ENCODE data around the gene PRRC1.

PRRC1 gene

DNA sequence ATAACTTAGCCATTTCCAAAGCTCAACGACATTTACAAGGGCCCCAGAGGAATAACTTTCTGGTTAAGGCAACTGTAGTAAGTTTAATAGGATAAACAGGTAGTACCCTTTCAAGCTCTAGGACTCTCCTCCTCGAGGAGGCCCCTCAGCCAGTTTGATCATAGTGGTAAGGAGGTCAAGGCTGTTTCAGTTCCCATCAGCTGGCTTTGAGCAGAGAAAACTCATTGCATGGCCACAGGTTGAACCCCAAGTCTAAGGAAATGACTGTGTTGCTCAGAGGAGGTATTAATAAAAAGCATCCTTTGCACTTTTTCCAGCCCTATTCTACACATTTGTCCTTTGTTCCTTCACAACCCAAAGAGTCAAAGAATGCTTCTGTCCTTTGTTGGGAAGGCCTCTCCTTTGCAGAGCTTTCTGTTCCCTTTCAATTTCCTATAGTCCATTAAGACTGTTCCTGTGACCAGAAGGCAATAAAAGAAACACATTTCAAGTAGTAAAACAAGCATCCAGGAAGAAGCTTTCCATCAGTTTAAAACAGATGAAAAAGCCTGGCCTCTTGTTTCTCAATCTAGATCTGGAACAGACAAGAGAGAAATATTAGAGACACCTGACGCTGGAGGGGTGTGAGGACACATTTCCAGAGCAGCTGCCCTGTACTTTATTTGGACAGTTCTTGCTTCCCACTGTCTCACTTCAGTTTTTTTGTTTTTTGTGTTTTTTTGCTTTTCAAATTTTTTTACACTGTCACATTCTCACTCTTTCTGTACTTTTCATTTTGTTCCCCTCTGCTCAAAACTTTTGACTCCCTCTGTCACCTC, 54.1 kb downstream of the PRRC1 start:
- Mint-ChIP-seq H3K36me3 (ENCODE audit: low read depth) (peaks cover 10% of the 10 kb centered on the region), H3K4me3 (no peak overlapping the region), H3K4me1 (peaks cover 18% of the 10 kb centered on the region), H3K27me3 (ENCODE audit: low read depth) (no peaks in the 10 kb centered on the region), H3K9me3 (peaks cover 21% of the 10 kb centered on the region), H3K27ac (no peak overlapping the region)
- TF ChIP-seq, protein P1, sequence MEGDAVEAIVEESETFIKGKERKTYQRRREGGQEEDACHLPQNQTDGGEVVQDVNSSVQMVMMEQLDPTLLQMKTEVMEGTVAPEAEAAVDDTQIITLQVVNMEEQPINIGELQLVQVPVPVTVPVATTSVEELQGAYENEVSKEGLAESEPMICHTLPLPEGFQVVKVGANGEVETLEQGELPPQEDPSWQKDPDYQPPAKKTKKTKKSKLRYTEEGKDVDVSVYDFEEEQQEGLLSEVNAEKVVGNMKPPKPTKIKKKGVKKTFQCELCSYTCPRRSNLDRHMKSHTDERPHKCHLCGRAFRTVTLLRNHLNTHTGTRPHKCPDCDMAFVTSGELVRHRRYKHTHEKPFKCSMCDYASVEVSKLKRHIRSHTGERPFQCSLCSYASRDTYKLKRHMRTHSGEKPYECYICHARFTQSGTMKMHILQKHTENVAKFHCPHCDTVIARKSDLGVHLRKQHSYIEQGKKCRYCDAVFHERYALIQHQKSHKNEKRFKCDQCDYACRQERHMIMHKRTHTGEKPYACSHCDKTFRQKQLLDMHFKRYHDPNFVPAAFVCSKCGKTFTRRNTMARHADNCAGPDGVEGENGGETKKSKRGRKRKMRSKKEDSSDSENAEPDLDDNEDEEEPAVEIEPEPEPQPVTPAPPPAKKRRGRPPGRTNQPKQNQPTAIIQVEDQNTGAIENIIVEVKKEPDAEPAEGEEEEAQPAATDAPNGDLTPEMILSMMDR (IDR thresholded peaks at IDR 0.05; ENCODE audit: unreplicated experiment in 3 of 3): no peak

DNA sequence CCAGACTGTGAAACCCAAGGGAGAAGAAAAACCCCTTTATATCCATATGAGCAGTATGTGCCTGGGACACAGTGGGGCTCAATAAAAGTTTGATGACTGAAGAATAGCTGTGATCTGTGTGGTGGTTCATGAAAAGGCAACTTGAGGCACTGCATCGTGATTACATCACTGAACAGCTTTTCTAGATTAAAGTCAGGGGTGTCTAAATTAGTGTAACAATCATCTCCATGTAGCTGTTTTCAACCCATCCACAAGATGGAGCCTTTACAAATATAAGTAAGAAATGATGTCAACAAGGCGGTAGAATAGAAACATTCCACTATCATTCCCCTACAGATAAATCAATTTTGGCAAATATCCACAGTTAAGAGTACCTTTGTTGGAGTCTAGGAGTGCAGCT, 55.5 kb downstream of the PRRC1 start:
- H3K27ac Mint-ChIP-seq: no peak overlapping the region
- TF ChIP-seq, protein P1 (IDR thresholded peaks at IDR 0.05; ENCODE audit: unreplicated experiment in 3 of 3): no peak
- H3K4me1 Mint-ChIP-seq: peaks cover 18% of the 10 kb centered on the region
- no peak overlapping the region for H3K4me3 Mint-ChIP-seq
- peaks cover 29% of the 10 kb centered on the region for H3K9me3 Mint-ChIP-seq
- no peaks in the 10 kb centered on the region for H3K27me3 Mint-ChIP-seq (ENCODE audit: low read depth)
- peaks cover 10% of the 10 kb centered on the region for H3K36me3 Mint-ChIP-seq (ENCODE audit: low read depth)

DNA sequence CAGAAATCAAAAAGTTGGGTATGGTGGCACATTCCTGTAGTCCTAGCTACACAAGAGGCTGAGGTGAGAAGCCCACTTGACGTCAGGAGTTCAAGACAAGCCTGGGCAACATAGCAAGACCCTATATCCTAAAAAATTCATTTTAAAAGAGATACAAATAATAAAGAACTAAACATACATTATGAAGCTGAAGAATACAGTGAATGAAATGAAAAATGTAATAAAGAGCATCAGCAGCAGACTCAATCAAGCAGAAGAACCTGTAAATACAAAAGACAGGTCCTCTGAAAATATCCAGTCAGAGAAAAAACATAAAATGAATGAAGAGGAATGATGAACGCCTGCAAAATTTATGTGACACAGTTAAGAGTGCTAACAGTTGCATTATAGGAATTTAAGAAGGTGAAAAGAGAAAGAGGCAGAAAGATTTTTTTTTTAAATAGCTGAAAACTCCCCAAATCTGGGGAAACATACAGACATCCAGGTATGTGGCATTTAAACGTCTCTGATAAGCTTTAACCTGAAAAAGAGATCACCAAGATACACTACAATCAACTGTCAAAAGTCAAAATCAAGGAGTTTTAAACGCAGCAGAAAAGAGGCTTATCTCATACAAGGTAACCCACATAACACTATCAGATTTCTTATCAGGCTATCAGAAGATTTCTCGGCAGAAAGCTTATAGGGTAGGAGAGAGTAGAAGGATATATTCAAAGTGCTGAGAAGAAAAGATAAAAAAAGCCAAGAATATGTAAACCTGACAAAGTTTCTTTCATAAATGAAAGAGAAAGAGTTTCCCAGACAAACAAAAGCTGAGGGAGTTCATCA, 57.6 kb downstream of the PRRC1 start:
- no peaks in the 10 kb centered on the region for H3K27me3 Mint-ChIP-seq (ENCODE audit: low read depth)
- peaks cover 35% of the 10 kb centered on the region for H3K9me3 Mint-ChIP-seq
- peaks cover 18% of the 10 kb centered on the region for H3K4me1 Mint-ChIP-seq
- no peak overlapping the region for H3K27ac Mint-ChIP-seq
- H3K4me3 Mint-ChIP-seq: no peak overlapping the region
- H3K36me3 Mint-ChIP-seq (ENCODE audit: low read depth): peaks cover 10% of the 10 kb centered on the region
- TF ChIP-seq, protein P1 (IDR thresholded peaks at IDR 0.05; ENCODE audit: unreplicated experiment in 3 of 3): no peak

DNA sequence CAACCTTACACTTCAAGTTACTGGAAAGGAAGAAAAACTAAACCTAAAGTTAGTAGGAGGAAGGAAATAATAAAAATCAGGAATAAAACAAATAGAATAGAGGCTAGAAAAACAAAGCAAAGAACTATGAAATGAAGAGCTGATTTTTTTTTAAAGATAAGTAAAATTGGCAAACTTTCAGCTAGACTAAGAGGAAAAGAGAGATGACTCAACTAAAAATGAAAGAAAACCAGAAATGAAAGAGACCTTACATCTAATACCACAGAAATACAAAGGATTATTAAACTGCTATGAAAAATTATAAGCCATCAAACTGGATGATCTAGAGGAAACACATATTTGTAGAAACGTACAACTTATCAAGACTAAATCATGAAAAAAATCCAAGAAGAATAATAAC, 60.0 kb downstream of the PRRC1 start:
- Mint-ChIP-seq H3K4me3 (no peak overlapping the region), H3K36me3 (ENCODE audit: low read depth) (peaks cover 10% of the 10 kb centered on the region), H3K9me3 (peaks cover 42% of the 10 kb centered on the region), H3K4me1 (no peaks in the 10 kb centered on the region), H3K27ac (no peak overlapping the region), H3K27me3 (ENCODE audit: low read depth) (no peaks in the 10 kb centered on the region)
- TF ChIP-seq, protein P1 (IDR thresholded peaks at IDR 0.05; ENCODE audit: unreplicated experiment in 3 of 3): no peak

DNA sequence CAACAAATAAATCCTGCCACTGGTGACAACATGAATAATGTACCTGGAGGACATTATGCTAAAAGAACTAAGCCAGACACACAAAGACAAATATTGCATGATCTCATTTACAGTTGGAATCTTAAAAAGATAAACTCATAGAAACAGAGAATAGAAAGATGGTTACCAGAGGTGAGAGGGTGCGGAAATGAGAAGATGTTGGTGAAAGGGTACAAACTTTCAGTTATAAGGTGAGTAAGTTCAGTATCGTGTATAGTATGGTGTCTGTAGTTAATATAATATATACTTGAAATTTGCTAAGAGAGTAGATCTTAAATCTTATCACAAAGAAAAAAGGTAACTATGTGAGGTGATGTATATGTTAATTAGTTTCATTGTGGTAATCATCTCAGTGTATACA, 63.3 kb downstream of the PRRC1 start:
- Mint-ChIP-seq H3K4me3 (no peak overlapping the region), H3K36me3 (ENCODE audit: low read depth) (no peaks in the 10 kb centered on the region), H3K4me1 (no peaks in the 10 kb centered on the region), H3K27me3 (ENCODE audit: low read depth) (no peaks in the 10 kb centered on the region), H3K27ac (no peak overlapping the region), H3K9me3 (peaks cover 30% of the 10 kb centered on the region)
- TF ChIP-seq, protein P1 (IDR thresholded peaks at IDR 0.05; ENCODE audit: unreplicated experiment in 3 of 3): no peak
